BJ (cell line): ENCODE data around the gene PTPRM. TPM values are rescaled to one million over a fixed set of nuclear protein-coding genes. Genes with fewer than 3 reads are reported as not detected.

ENCODE experiments used
- CTCF ChIA-PET: fragments of 350-600 bp; formaldehyde crosslinking; extraction: SDS; loops from one replicate; lab custom pipeline; 2021; ENCODE audit warnings: antibody characterized with exemption, inconsistent platforms; lab: Yijun Ruan, JAX
- POLR2A ChIA-PET: fragments of 300-600 bp; sonication (Branson Sonifier 250); formaldehyde crosslinking; extraction: SDS; loops from one replicate; lab custom pipeline; 2021; ENCODE audit warnings: antibody characterized with exemption; lab: Charles Lee
- DNase-seq: peaks from one replicate; pipeline ENCODE4 v3.0.0-alpha.2; 2011; ENCODE audit warnings: low read depth
- H3K27me3 ChIP-seq: 2 replicates; pipeline ENCODE4 v1.6.0; 2011; ENCODE audit warnings: low read length; ENCODE audit not compliant: control insufficient read depth, insufficient read depth
- H3K36me3 ChIP-seq: 2 replicates; pipeline ENCODE4 v1.5.1; 2011; ENCODE audit warnings: low read length; ENCODE audit not compliant: control insufficient read depth, insufficient read depth
- H3K4me3 ChIP-seq: 2 replicates; pipeline ENCODE4 v1.5.1; 2011; ENCODE audit warnings: low read depth, mild to moderate bottlenecking, control low read depth, low read length
- CTCF ChIP-seq: IDR thresholded peaks from 2 replicates; pipeline ENCODE4 v1.5.1; 2011; ENCODE audit warnings: low read depth, mild to moderate bottlenecking, control low read depth, inconsistent platforms, low read length, moderate library complexity; ENCODE audit not compliant: insufficient read depth
- polyA plus RNA-seq: library from polyadenylated mRNA; depleted of rRNA; stranded (reverse); fragments of >200 nt; gene quantifications from 2 replicates; pipeline ENCODE4 v1.2.3, GENCODE V29; 2011

PTPRM gene
- polyA plus RNA-seq, 1 experiment: 149 TPM

GRCh38 chr18:7824970-7825369, 257.9 kb downstream of the PTPRM start:
- H3K27me3 ChIP-seq: no peaks in the 10 kb centered on the region
- no peak for TF ChIP-seq CTCF
- no peak for DNase-seq
- CTCF ChIA-PET: no interaction called here
- no peaks in the 10 kb centered on the region for H3K36me3 ChIP-seq
- POLR2A ChIA-PET: no interaction called here
- H3K4me3 ChIP-seq: no peak overlapping the region

GRCh38 chr18:7830468-7830867, 263.4 kb downstream of the PTPRM start:
- no peak for DNase-seq
- ChIA-PET POLR2A (no interaction called here), CTCF (no interaction called here)
- Histone ChIP-seq H3K36me3 (no peaks in the 10 kb centered on the region), H3K4me3 (no peak overlapping the region), H3K27me3 (no peaks in the 10 kb centered on the region)
- no peak for TF ChIP-seq CTCF

GRCh38 chr18:7839548-7839947, 272.4 kb downstream of the PTPRM start:
- DNase-seq: no peak
- ChIA-PET CTCF (no interaction called here), POLR2A (no interaction called here)
- no peaks in the 10 kb centered on the region for H3K36me3 ChIP-seq
- H3K27me3 ChIP-seq: no peaks in the 10 kb centered on the region
- no peak for TF ChIP-seq CTCF
- H3K4me3 ChIP-seq: no peak overlapping the region

- CTCF ChIA-PET: no interaction called here
- Histone ChIP-seq H3K27me3 (no peaks in the 10 kb centered on the region), H3K4me3 (no peak overlapping the region), H3K36me3 (no peaks in the 10 kb centered on the region)
- no peak for DNase-seq
- POLR2A ChIA-PET: no interaction called here
- TF ChIP-seq CTCF: no peak
Observed at GRCh38 chr18:7840411-7840810, 273.3 kb downstream of the PTPRM start.

GRCh38 chr18:7844017-7844416, 276.9 kb downstream of the PTPRM start:
- TF ChIP-seq CTCF: no peak
- Histone ChIP-seq H3K36me3 (no peaks in the 10 kb centered on the region), H3K4me3 (no peak overlapping the region), H3K27me3 (no peaks in the 10 kb centered on the region)
- ChIA-PET POLR2A (no interaction called here), CTCF (interaction anchor here (0.6 kb wide), 1 partner anchor 544 kb away, joined by 3 read pairs; no protein-coding TSS in a partner anchor)
- DNase-seq: no peak
